Thoracic aorta (tissue), 2 donors: ENCODE data around the gene ERCC3. TPM values are rescaled to one million over a fixed set of nuclear protein-coding genes. Genes with fewer than 3 reads are reported as not detected.

ENCODE experiments used
- ATAC-seq: fragments of 150-250 bp; one replicate; pipeline ENCODE4 v1.8.0; 2017; ENCODE audit warnings: low read depth; ENCODE audit not compliant: insufficient number of reproducible peaks, low FRiP score
- DNase-seq: peaks from one replicate; pipeline ENCODE4 v3.0.0-alpha.2; 2020; ENCODE audit warnings: low spot score
- H3K27ac ChIP-seq, 2 donors: fragments of 200-600 bp; sonication (generic); 1 replicate in 1 of 2; 2 replicates in 1 of 2; pipeline ENCODE4 v1.5.1; 2016; ENCODE audit warnings: mild to moderate bottlenecking in 2 of 2, moderate library complexity in 2 of 2
- H3K27me3 ChIP-seq: fragments of 200-600 bp; sonication (generic); replicated peaks from 2 replicates; pipeline ENCODE4 v1.6.0; 2016; ENCODE audit warnings: mild to moderate bottlenecking; ENCODE audit not compliant: insufficient read depth
- H3K36me3 ChIP-seq: fragments of 200-600 bp; sonication (generic); one replicate; pipeline ENCODE4 v1.5.1; 2016
- H3K4me1 ChIP-seq, 2 donors: fragments of 200-600 bp; sonication (generic); 1 replicate in 1 of 2; 2 replicates in 1 of 2; pipeline versions ENCODE4 v1.5.1 to v1.6.0; 2016; ENCODE audit warnings: low read depth in 2 of 2, mild to moderate bottlenecking in 1 of 2; ENCODE audit not compliant: control insufficient read depth in 1 of 2
- H3K4me3 ChIP-seq: fragments of 200-600 bp; sonication (generic); 2 replicates; pipeline ENCODE4 v1.5.1; 2016; ENCODE audit warnings: mild to moderate bottlenecking
- H3K9me3 ChIP-seq: fragments of 200-600 bp; sonication (generic); 2 replicates; pipeline ENCODE4 v1.5.1; 2016
- total RNA-seq, 2 donors: library from RNA; depleted of rRNA; stranded (reverse); fragments of >200 nt; gene quantifications; one replicate each; pipeline versions ENCODE4 v1.1.0 to v1.2.3, GENCODE V29; 2016
- TF ChIP-seq, protein P1 (sequence below): fragments of 200-600 bp; sonication (generic); IDR thresholded peaks from one replicate; pipeline ENCODE4 v1.5.1; 2019; ENCODE audit warnings: antibody characterized with exemption

ERCC3 gene
- total RNA-seq, 2 donors from 2014 or later: 36.7 to 63.7 TPM

DNA sequence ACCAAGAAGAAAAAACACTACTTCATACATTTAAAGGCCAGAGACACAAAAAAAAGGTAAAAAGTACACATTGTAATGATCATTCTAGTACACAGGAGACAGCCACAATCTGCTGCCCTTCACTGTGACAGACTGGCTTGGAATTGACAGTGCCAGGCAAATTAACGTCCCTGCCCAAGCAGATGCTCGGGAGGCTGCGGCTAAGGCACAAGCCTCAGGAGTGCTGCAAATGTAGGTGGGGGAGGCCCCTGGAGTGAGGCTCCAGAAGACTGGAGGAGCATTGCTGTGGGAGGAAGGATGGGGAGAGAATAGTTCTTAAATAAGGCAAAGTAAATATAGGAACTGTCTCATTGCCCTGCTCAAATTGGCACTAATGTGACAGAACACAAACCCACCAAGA lies 18.6 kb downstream of the ERCC3 start:
- Histone ChIP-seq H3K27me3 (no peaks in the 10 kb centered on the region), H3K27ac (no peak overlapping the region), H3K4me3 (no peak overlapping the region), H3K9me3 (no peaks in the 10 kb centered on the region), H3K36me3 (peaks cover 65% of the 10 kb centered on the region), H3K4me1 (no peaks in the 10 kb centered on the region)
- no peak for ATAC-seq
- TF ChIP-seq, protein P1, sequence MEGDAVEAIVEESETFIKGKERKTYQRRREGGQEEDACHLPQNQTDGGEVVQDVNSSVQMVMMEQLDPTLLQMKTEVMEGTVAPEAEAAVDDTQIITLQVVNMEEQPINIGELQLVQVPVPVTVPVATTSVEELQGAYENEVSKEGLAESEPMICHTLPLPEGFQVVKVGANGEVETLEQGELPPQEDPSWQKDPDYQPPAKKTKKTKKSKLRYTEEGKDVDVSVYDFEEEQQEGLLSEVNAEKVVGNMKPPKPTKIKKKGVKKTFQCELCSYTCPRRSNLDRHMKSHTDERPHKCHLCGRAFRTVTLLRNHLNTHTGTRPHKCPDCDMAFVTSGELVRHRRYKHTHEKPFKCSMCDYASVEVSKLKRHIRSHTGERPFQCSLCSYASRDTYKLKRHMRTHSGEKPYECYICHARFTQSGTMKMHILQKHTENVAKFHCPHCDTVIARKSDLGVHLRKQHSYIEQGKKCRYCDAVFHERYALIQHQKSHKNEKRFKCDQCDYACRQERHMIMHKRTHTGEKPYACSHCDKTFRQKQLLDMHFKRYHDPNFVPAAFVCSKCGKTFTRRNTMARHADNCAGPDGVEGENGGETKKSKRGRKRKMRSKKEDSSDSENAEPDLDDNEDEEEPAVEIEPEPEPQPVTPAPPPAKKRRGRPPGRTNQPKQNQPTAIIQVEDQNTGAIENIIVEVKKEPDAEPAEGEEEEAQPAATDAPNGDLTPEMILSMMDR: no peak
- DNase-seq: no peak

DNA sequence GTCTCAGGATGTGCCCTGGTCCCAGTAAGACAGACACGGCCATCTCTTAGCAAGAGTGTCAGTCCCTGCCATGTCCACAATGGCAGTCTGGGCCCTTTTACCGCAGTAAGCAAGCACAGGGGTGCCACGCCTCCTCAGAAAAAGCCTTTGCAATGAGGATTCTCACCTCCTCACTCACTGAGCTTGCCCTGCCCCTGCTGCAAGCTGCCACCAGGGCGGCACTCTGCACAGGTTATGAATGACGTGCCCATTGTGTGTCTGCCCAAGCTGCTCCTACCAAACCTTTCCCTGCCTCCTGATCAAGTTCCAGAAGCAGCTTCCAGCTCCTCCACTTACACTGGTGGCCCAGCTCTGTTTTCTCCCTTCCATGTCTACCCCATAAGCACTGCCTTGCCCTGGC lies 23.3 kb downstream of the ERCC3 start:
- Histone ChIP-seq H3K4me1 (no peaks in the 10 kb centered on the region), H3K27me3 (no peaks in the 10 kb centered on the region), H3K27ac (no peak overlapping the region), H3K36me3 (peaks cover 59% of the 10 kb centered on the region), H3K4me3 (no peak overlapping the region), H3K9me3 (no peaks in the 10 kb centered on the region)
- TF ChIP-seq, protein P1: no peak
- ATAC-seq (no peak), DNase-seq (no peak)

DNA sequence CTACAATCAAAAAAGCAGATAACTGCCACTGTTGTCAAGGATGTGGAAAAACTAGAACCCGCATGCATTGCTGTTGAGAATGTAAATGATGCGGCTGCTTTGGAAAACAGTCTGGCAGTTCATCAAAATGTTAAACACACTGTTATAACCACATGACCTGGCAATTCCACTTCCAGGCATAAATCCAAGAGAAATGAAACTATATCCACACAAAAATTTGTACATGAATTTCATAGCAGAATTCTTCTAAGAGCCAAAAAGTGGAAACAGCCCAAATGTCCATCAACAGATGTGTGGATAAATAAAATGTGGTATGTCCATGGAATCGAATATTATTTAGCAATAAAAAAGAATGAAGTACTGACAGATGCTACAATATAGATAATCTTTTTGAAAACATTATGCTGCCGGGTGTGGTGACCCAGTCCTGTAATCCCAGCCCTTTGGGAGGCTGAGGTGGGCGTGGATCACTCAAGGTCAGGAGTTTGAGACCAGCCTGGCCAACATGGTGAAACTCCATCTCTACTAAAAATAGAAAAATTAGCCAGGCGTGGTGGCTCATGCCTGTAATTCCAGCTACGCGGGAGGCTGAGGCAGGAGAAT lies 32.0 kb downstream of the ERCC3 start:
- ATAC-seq (no peak), DNase-seq (no peak)
- peaks cover 33% of the 10 kb centered on the region for H3K36me3 ChIP-seq
- H3K27ac ChIP-seq: no peak overlapping the region
- no peaks in the 10 kb centered on the region for H3K9me3 ChIP-seq
- H3K4me1 ChIP-seq: no peaks in the 10 kb centered on the region
- H3K4me3 ChIP-seq: no peak overlapping the region
- TF ChIP-seq, protein P1: no peak
- H3K27me3 ChIP-seq: no peaks in the 10 kb centered on the region

DNA sequence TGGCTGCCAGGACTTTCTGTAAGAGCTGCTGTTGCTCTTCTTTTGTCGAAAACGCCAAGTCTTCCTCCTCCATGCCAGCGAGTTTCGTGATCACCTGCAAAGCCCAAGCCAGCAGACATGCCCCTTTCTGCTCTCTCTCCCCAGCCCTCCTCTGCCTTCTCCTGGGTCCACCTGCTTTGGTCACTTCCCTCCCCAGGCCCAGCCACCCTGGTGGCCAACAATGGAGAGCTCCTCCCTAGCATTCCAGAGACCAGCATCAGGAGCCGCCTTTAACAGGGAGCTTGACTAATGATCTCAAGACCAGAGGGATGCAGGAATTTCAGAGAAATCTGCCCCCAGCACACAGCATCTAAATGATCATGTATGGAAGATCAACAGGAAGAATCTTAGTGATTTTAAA lies 34.6 kb downstream of the ERCC3 start:
- peaks cover 33% of the 10 kb centered on the region for H3K36me3 ChIP-seq
- no peak overlapping the region for H3K27ac ChIP-seq

DNA sequence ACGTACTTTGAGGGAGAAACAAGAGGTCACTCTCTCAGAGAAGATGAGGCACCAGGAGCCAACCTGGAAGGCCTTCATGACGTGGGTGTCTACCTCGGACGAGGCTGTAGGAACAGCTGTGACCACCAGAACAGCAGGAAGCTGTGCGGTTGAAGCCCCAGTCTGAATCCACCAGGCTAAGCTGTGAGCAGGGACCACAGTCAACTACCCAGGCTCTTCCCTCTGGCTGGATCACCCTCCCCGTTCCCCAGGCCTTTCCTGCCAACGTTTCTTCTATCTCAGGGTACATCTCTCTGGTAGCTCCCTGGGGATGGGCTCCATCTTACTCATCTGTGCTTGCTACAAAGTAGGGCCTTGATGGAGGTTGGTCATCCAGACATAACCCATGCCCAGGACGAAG lies 37.1 kb downstream of the ERCC3 start:
- TF ChIP-seq, protein P1: no peak
- ATAC-seq: no peak
- no peak overlapping the region for H3K4me3 ChIP-seq
- H3K36me3 ChIP-seq: peaks cover 33% of the 10 kb centered on the region
- H3K4me1 ChIP-seq: no peaks in the 10 kb centered on the region
- no peak for DNase-seq
- no peak overlapping the region for H3K27ac ChIP-seq
- H3K9me3 ChIP-seq: no peaks in the 10 kb centered on the region
- H3K27me3 ChIP-seq: no peaks in the 10 kb centered on the region

More for the DNA sequence above, 34.6 kb downstream of the ERCC3 start:
- no peaks in the 10 kb centered on the region for H3K9me3 ChIP-seq
- no peaks in the 10 kb centered on the region for H3K4me1 ChIP-seq
- no peak for DNase-seq
- H3K27me3 ChIP-seq: no peaks in the 10 kb centered on the region
- H3K4me3 ChIP-seq: no peak overlapping the region
- TF ChIP-seq, protein P1: no peak
- no peak for ATAC-seq
